Vagina (tissue), 2 donors: ENCODE measurements around the gene ITPKA. TPM values are rescaled to one million over a fixed set of nuclear protein-coding genes. Genes with fewer than 3 reads are reported as not detected.

Experiments
- DNase-seq, 2 donors: peaks; one replicate each; pipeline ENCODE4 v3.0.0-alpha.2; 2017; ENCODE audit errors: extremely low spot score in 2 of 2
- H3K27ac ChIP-seq: fragments of 200-600 bp; sonication (generic); one replicate; pipeline ENCODE4 v1.5.1; 2019
- H3K27me3 ChIP-seq: fragments of 200-600 bp; sonication (generic); one replicate; pipeline ENCODE4 v1.5.1; 2019
- H3K36me3 ChIP-seq, 2 donors: fragments of 200-600 bp; sonication (generic); one replicate each; pipeline ENCODE4 v1.5.1; 2017 to 2019
- H3K4me1 ChIP-seq: fragments of 200-600 bp; sonication (generic); one replicate; pipeline ENCODE4 v1.5.1; 2019
- H3K4me3 ChIP-seq, 2 donors: fragments of 200-600 bp; sonication (generic); 1 replicate in 1 of 2; 2 replicates in 1 of 2; pipeline ENCODE4 v1.5.1; 2016 to 2019
- H3K9me3 ChIP-seq: fragments of 200-600 bp; sonication (generic); one replicate; pipeline ENCODE4 v1.5.1; 2019
- POLR2A ChIP-seq, 2 donors: fragments of 450-650 bp; IDR thresholded peaks; one replicate each; pipeline ENCODE4 v1.6.1; 2017; ENCODE audit warnings: antibody characterized with exemption in 2 of 2, mild to moderate bottlenecking in 2 of 2, moderate library complexity in 2 of 2
- POLR2AphosphoS5 ChIP-seq, 2 donors: sonication (generic); formaldehyde crosslinking; IDR thresholded peaks; one replicate each; pipeline ENCODE4 v1.9.0; 2017; ENCODE audit warnings: antibody characterized with exemption in 2 of 2, mild to moderate bottlenecking in 2 of 2, low read depth in 1 of 2; ENCODE audit not compliant: insufficient read depth in 1 of 2
- intact Hi-C: fragments of 100-400 bp; cut with DNase I; formaldehyde crosslinking; loops from one replicate; pipeline ENCODE4 v1.15.1; 2023
- total RNA-seq: library from RNA; depleted of rRNA; stranded (reverse); fragments of >200 nt; gene quantifications from one replicate; pipeline ENCODE4 v1.2.3, GENCODE V29; 2016
- TF ChIP-seq, protein P1 (sequence below), 3 experiments: fragments of 450-650 bp in 2 of 3; fragments of 200-600 bp in 1 of 3; sonication (generic) in 1 of 3; IDR thresholded peaks; one replicate each; pipeline ENCODE4 v1.5.1; 2017 to 2019; ENCODE audit warnings: antibody characterized with exemption in 3 of 3, mild to moderate bottlenecking in 2 of 3, moderate library complexity in 2 of 3

The ITPKA gene
- total RNA-seq, 1 donor from 2014 or later: not detected

DNA sequence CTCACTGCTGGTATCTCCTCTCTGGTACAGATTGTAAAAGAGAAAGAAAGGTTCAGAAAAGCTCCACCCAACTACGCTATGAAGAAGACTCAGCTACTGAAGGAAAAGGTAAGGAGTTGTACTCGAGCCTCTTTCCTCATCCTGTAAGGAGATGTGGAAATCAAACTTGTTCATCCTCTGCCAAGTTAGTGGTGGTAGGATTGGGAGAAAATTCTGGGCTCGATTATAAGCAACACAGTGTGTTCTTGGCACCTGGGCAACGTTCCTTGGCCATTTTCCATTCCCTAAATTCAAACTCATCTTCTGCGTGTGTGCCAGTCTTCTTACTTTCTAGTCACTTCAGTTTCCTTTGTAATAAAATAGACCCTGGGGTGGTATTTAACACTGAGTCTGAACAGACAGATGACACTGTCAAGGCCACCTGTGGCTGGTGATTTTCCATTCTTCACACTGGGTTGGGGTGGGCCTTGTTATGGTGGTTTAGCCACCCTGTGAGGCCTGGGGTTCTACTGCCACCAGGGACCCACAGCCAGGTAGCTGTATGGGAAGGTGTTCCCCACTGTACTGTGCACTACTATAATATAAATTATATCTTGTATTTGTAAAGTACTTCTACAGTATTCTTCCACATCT, 17.1 kb upstream of the ITPKA start:
- TF ChIP-seq, protein P1, sequence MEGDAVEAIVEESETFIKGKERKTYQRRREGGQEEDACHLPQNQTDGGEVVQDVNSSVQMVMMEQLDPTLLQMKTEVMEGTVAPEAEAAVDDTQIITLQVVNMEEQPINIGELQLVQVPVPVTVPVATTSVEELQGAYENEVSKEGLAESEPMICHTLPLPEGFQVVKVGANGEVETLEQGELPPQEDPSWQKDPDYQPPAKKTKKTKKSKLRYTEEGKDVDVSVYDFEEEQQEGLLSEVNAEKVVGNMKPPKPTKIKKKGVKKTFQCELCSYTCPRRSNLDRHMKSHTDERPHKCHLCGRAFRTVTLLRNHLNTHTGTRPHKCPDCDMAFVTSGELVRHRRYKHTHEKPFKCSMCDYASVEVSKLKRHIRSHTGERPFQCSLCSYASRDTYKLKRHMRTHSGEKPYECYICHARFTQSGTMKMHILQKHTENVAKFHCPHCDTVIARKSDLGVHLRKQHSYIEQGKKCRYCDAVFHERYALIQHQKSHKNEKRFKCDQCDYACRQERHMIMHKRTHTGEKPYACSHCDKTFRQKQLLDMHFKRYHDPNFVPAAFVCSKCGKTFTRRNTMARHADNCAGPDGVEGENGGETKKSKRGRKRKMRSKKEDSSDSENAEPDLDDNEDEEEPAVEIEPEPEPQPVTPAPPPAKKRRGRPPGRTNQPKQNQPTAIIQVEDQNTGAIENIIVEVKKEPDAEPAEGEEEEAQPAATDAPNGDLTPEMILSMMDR (IDR thresholded peaks at IDR 0.05): no peak
- TF ChIP-seq POLR2A (IDR thresholded peaks at IDR 0.05) (no peak), POLR2AphosphoS5 (IDR thresholded peaks at IDR 0.05; ENCODE audit: insufficient read depth in 1 of 2, low read depth in 1 of 2) (no peak)

DNA sequence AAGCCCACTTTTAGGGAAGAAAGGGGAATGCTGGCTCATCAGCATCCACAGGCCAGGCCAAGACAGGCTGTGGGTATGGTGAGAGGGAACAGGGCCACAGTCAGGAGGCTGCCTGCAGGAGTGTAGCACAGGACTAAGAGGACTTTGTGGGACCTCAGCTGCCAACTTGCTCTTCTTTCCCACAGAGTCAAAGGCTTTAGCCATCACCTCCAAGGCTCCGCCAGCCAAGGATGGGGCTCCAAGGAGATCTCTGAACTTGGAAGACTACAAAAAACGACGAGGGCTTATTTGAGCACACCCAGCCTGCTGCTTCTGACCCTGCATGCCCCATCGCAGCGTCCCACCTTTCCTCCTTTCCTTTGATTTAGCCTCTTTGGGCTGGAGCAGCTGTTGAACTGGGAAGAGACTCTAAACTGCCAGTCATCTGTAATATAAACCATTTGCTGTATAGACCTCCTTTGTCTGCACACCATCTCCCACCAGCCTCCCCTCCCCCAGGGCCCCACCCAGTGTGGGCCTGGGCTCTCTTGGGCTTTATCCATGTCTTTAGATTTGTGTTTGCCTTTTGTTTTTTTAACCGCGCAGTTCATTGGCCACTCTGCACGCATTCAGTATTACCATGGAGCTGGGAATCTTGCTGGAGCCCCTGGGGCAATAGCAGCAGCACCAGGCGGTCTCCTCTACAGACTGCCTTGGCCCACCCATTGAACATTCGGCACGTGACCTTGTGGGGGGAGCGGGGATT, 13.1 kb upstream of the ITPKA start:
- intact Hi-C loops: no loop called here
- Histone ChIP-seq H3K9me3 (no peaks in the 10 kb centered on the region), H3K27ac (no peak overlapping the region), H3K27me3 (no peaks in the 10 kb centered on the region), H3K4me3 (no peak overlapping the region), H3K36me3 (peaks cover 0 to 71% of the 10 kb centered on the region in 2 donors), H3K4me1 (no peaks in the 10 kb centered on the region)
- DNase-seq: no peak
- TF ChIP-seq POLR2AphosphoS5 (IDR thresholded peaks at IDR 0.05; ENCODE audit: insufficient read depth in 1 of 2, low read depth in 1 of 2) (no peak), POLR2A (IDR thresholded peaks at IDR 0.05) (no peak)
- TF ChIP-seq, protein P1 (IDR thresholded peaks at IDR 0.05): no peak

More for the DNA sequence above, 17.1 kb upstream of the ITPKA start:
- Histone ChIP-seq H3K9me3 (no peaks in the 10 kb centered on the region), H3K4me3 (no peak overlapping the region), H3K4me1 (no peaks in the 10 kb centered on the region), H3K36me3 (peaks cover 0 to 95% of the 10 kb centered on the region in 2 donors), H3K27ac (no peak overlapping the region), H3K27me3 (no peaks in the 10 kb centered on the region)
- DNase-seq: no peak
- intact Hi-C loops: no loop called here

DNA sequence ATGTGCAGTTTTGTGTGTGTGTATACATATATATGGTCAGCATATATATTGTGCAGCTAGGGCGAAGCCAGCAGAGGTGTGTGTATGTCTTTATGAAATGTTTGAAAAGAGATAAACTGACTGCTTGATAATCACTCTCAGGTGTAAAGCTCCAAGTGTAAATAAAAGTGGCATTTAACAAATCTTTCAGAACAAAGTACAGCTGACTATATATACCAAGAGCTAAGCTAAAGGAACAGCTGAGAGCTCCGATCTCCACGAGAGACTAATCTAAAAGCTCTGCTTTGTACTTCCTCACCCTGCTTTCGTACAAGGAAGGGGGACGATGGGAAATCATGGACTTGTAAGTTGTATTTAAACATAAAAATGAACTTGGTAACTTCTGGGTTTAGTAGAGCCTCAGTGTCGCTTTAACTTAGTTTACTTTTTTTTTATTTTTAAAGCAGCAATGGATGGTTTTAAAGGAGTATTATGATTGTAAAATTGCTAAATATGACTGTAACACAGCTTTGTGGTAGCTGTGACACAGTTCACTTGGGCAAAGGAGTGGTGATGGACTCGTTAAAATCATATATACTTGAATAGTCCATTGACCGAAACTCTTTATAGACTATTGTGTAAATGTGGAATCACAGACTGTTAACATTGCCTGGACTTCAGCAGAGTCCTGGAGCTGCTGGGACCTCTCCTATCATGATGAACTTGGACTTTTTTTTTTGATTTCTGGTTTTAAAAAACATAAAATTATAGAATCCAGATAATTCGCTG, 11.4 kb upstream of the ITPKA start:
- Histone ChIP-seq H3K27me3 (no peaks in the 10 kb centered on the region), H3K4me3 (no peak overlapping the region), H3K9me3 (no peaks in the 10 kb centered on the region), H3K36me3 (peaks cover 0 to 53% of the 10 kb centered on the region in 2 donors), H3K4me1 (no peaks in the 10 kb centered on the region), H3K27ac (no peak overlapping the region)
- no peak for DNase-seq
- TF ChIP-seq POLR2AphosphoS5 (IDR thresholded peaks at IDR 0.05; ENCODE audit: insufficient read depth in 1 of 2, low read depth in 1 of 2) (no peak), POLR2A (IDR thresholded peaks at IDR 0.05) (no peak)
- TF ChIP-seq, protein P1 (IDR thresholded peaks at IDR 0.05): no peak
- intact Hi-C loops: no loop called here

DNA sequence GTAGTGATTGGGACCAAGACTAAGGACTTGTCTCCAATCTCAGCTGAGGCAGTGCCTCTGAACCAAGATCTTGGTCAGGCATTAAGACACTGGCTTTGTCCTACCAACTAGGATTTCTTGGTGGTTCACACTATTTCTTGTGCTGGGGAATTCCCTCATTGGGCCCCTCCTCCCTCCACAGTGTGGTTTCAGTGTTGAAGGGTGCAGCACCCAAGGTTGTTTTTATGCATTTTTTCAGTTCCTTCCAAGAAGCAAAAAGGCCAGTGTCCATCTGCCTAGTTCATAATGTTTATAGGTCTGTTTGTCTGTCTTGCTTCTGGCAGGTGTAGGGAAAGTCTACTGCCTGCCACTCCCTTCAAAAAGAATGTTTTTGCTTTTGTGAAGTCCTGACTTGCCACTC, 10.6 kb upstream of the ITPKA start:
- intact Hi-C loops: no loop called here
- H3K9me3 ChIP-seq: no peaks in the 10 kb centered on the region
- no peaks in the 10 kb centered on the region for H3K4me1 ChIP-seq
- no peaks in the 10 kb centered on the region for H3K27me3 ChIP-seq
- H3K4me3 ChIP-seq: no peak overlapping the region
- H3K27ac ChIP-seq: no peak overlapping the region
- no peak for TF ChIP-seq POLR2AphosphoS5 (IDR thresholded peaks at IDR 0.05; ENCODE audit: insufficient read depth in 1 of 2, low read depth in 1 of 2)
- TF ChIP-seq, protein P1 (IDR thresholded peaks at IDR 0.05): no peak
- no peak for TF ChIP-seq POLR2A (IDR thresholded peaks at IDR 0.05)
- peaks cover 0 to 48% of the 10 kb centered on the region in 2 donors for H3K36me3 ChIP-seq
- DNase-seq: no peak
